ENCODE results near the gene ERG28.

ERG28 gene

GRCh38 chr14:75657331-75657730, 3.3 kb downstream of the ERG28 start:
- no peak for DNase-seq

- DNase-seq = no peak
Measured at GRCh38 chr14:75655235-75655634, 5.4 kb downstream of the ERG28 start.

- peak; percentile 81 for DNase-seq
Measured at GRCh38 chr14:75654127-75654732, 6.4 kb downstream of the ERG28 start.

GRCh38 chr14:75653563-75653962, 7.1 kb downstream of the ERG28 start:
- DNase-seq = no peak

- no peak for DNase-seq
Measured at GRCh38 chr14:75650253-75651058, 10.2 kb downstream of the ERG28 start.

GRCh38 chr14:75649773-75650172, 10.9 kb downstream of the ERG28 start:
- DNase-seq = no peak

- DNase-seq = no peak
Measured at GRCh38 chr14:75649337-75649736, 11.3 kb downstream of the ERG28 start.

- DNase-seq = no peak
Measured at GRCh38 chr14:75648066-75648838, 12.4 kb downstream of the ERG28 start.

- DNase-seq = no peak
Measured at GRCh38 chr14:75647640-75648039, 13.0 kb downstream of the ERG28 start.

GRCh38 chr14:75646762-75647161, 13.9 kb downstream of the ERG28 start:
- no peak for DNase-seq

GRCh38 chr14:75645056-75645455, 15.6 kb downstream of the ERG28 start:
- DNase-seq = no peak

- no peak for DNase-seq
Measured at GRCh38 chr14:75643985-75644384, 16.7 kb downstream of the ERG28 start.

GRCh38 chr14:75640876-75641275, 19.8 kb downstream of the ERG28 start:
- no peak for DNase-seq

- DNase-seq = peak; percentile 48
Measured at GRCh38 chr14:75636100-75636692, 24.5 kb downstream of the ERG28 start.

GRCh38 chr14:75634848-75635247, 25.8 kb downstream of the ERG28 start:
- no peak for DNase-seq

- DNase-seq = no peak
Measured at GRCh38 chr14:75631453-75631831, 29.2 kb downstream of the ERG28 start.

GRCh38 chr14:75630695-75631452, 29.8 kb downstream of the ERG28 start:
- no peak for DNase-seq

- no peak for DNase-seq
Measured at GRCh38 chr14:75628816-75629215, 31.9 kb downstream of the ERG28 start.

- no peak for DNase-seq
Measured at GRCh38 chr14:75627406-75627805, 33.3 kb downstream of the ERG28 start.

- no peak for DNase-seq
Measured at GRCh38 chr14:75626863-75627262, 33.8 kb downstream of the ERG28 start.

- DNase-seq = no peak
Measured at GRCh38 chr14:75626396-75626795, 34.3 kb downstream of the ERG28 start.

- DNase-seq = no peak
Measured at GRCh38 chr14:75625034-75625433, 35.6 kb downstream of the ERG28 start.

- DNase-seq = no peak
Measured at GRCh38 chr14:75619548-75619947, 41.1 kb downstream of the ERG28 start.
